Ectodermal cell (in vitro differentiated cells): ENCODE results near the gene RNF144B. TPM values are rescaled to one million over a fixed set of nuclear protein-coding genes. Genes with fewer than 3 reads are reported as not detected.
A peak's percentile ranks its signal among the peaks of the same experiment; 100 is the strongest.

Experiments used
- H3K27ac ChIP-seq: 2 replicates; pipeline ENCODE4 v1.7.0; 2013; ENCODE audit warnings: mild to moderate bottlenecking, low read depth, low read length; ENCODE audit not compliant: insufficient read depth, poor library complexity, severe bottlenecking
- H3K27me3 ChIP-seq: 2 replicates; pipeline ENCODE4 v1.7.0; 2013; ENCODE audit warnings: mild to moderate bottlenecking, low read length; ENCODE audit not compliant: insufficient read depth, control insufficient read depth, poor library complexity, severe bottlenecking
- H3K36me3 ChIP-seq: one replicate; pipeline ENCODE4 v1.7.0; 2013; ENCODE audit warnings: low read length; ENCODE audit not compliant: control insufficient read depth, insufficient read depth
- H3K4me1 ChIP-seq: one replicate; pipeline ENCODE4 v1.7.0; 2013; ENCODE audit warnings: low read length; ENCODE audit not compliant: control insufficient read depth, insufficient read depth
- H3K4me3 ChIP-seq: 2 replicates; pipeline ENCODE4 v1.7.0; 2013; ENCODE audit warnings: low read depth, low read length, control low read depth; ENCODE audit not compliant: insufficient read depth
- H3K9me3 ChIP-seq: 2 replicates; pipeline ENCODE4 v1.7.0; 2013; ENCODE audit warnings: mild to moderate bottlenecking, low read length, moderate library complexity; ENCODE audit not compliant: control insufficient read depth
- WGBS, 2 experiments: methylation state at CpG; one replicate each; pipeline ENCODE4 v1.1.7; 2013; ENCODE audit warnings: missing lambda C conversion rate in 2 of 2; 5-methylcytosine and 5-hydroxymethylcytosine counted together
- polyA plus RNA-seq, 4 experiments: library from polyadenylated mRNA; stranded (reverse); fragments of 50-300 nt; gene quantifications; one replicate each; pipeline ENCODE4 v1.2.3, GENCODE V29; 2013

Gene RNF144B
- polyA plus RNA-seq (2013, experiment 1 of 4): 0.22 TPM
- polyA plus RNA-seq (2013, experiment 2 of 4): 0.25 TPM
- polyA plus RNA-seq (2013, experiment 3 of 4): 0.11 TPM
- 0.20 TPM for polyA plus RNA-seq (2013, experiment 4 of 4)

- H3K27ac ChIP-seq: no peak within 1 kb of the TSS
- WGBS, 2 experiments: 2% methylated on average over 40 of the region's 40 CpGs
- no peaks in the 10 kb centered on the region for H3K9me3 ChIP-seq
- H3K4me3 ChIP-seq: peak within 1 kb of the TSS; percentile 36
- H3K4me1 ChIP-seq: peaks cover 6% of the 10 kb centered on the region
- H3K27me3 ChIP-seq: peaks cover 36% of the 10 kb centered on the region
- no peaks in the 10 kb centered on the region for H3K36me3 ChIP-seq
Measured at GRCh38 chr6:18387061-18387721, at the start of gene RNF144B. RNF144B (plus strand) TSS chr6:18387350; CDS start chr6:18399535, 12,185 bp downstream.

GRCh38 chr6:18339599-18339998 lies 47.6 kb upstream of the RNF144B start:
- H3K36me3 ChIP-seq: no peaks in the 10 kb centered on the region
- no peaks in the 10 kb centered on the region for H3K27me3 ChIP-seq
- no peak overlapping the region for H3K4me3 ChIP-seq
- WGBS, 2 experiments: 63 to 95% methylated on average over 1 of the region's 1 CpG
- peaks cover 14% of the 10 kb centered on the region for H3K4me1 ChIP-seq
- H3K9me3 ChIP-seq: no peaks in the 10 kb centered on the region
- no peak overlapping the region for H3K27ac ChIP-seq

DNA sequence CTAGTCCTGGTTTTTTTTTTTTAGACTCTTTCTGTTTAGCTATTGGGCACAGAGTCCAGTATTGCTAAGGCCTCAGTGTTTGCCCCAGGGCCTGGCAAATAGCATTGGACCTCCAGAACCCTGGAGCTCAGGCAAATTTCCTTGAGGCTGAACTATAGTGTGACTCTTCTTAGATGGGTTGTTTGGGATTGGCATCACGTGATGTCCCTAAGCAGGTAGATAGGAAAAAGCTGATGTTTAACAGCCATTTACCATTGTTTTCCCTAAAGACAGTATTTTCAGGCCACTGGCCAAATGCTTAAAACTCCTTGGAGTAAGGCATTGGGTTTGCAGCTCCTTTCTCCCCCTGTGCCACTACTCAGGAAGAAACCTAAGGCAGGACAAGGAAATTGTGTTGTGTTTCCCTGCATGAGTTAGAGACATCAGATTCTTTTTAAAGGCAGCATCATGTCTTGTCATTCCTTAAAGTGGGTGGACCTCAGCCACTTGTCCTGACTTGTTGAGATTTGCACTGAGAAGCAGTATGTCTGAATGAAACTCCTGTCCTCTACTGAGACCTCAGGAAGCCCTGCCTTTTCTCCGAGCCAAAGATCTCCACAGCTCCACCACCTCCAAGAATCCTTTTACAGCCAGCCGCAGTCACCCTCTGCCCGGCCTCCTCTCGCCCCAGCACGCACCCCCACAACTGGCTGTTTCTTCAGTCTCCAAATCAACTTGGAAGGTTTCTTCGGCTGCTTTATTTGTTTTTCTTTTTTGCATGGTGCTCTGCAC lies 46.2 kb upstream of the RNF144B start:
- H3K4me3 ChIP-seq: no peak overlapping the region
- WGBS, 2 experiments: 89 to 91% methylated on average over 7 of the region's 7 CpGs
- no peaks in the 10 kb centered on the region for H3K9me3 ChIP-seq
- no peaks in the 10 kb centered on the region for H3K27me3 ChIP-seq
- H3K27ac ChIP-seq: no peak overlapping the region
- peaks cover 13% of the 10 kb centered on the region for H3K4me1 ChIP-seq
- H3K36me3 ChIP-seq: no peaks in the 10 kb centered on the region

DNA sequence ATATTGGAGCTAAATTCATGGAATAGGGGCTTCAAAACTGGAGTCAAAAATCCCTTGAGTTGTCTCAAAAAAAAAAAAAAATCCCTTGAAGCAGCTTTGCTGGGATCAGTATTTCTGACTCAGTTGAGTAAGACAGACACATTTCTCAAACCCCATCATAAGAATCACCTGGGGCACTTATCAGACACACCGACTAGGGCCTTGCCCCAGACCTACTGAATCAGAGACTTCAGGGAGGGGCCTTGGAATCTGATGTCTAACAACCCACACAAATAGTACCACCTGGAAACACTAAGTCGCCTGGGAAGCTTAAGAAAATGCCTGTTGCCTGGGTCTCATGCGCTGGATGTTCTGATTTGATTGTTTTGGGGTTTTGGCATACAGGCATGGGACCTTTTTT lies 44.9 kb upstream of the RNF144B start:
- no peaks in the 10 kb centered on the region for H3K9me3 ChIP-seq
- H3K4me3 ChIP-seq: no peak overlapping the region
- H3K36me3 ChIP-seq: no peaks in the 10 kb centered on the region
- H3K4me1 ChIP-seq: peaks cover 1% of the 10 kb centered on the region
- H3K27ac ChIP-seq: no peak overlapping the region
- WGBS, 2 experiments: 56 to 63% methylated on average over 3 of the region's 3 CpGs
- no peaks in the 10 kb centered on the region for H3K27me3 ChIP-seq

GRCh38 chr6:18343741-18344140 lies 43.4 kb upstream of the RNF144B start:
- WGBS, 2 experiments: 83 to 89% methylated on average over 2 of the region's 2 CpGs
- H3K27ac ChIP-seq: no peak overlapping the region

DNA sequence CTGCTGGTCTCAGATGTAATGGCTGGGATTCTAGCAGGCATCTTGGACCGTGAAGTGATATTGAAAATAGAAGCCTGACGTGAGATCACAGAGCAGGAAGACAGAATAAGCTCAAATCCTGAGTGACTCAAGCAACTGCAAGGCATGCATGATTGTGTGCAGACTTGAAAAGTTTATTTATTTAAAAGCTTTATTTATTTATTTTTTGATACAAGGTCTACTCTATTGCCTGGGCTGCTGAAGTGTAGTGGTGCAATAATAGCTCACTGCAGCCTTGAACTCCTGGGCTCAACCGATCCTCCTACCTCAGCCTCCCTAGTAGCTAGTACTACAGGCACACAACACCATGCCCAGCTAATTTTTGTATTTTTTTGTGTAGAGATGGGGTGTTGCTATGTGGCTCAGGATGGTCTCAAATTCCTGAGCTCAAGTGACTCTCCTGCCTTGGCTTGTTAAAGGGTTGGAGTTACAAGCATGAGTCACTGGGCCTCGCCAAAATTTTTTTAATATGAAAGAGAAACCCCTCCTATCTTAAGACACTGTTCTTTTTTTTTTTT lies 40.1 kb upstream of the RNF144B start:
- Histone ChIP-seq H3K4me1 (no peaks in the 10 kb centered on the region), H3K9me3 (no peaks in the 10 kb centered on the region), H3K27me3 (no peaks in the 10 kb centered on the region), H3K27ac (no peak overlapping the region), H3K36me3 (no peaks in the 10 kb centered on the region), H3K4me3 (no peak overlapping the region)
- WGBS, 2 experiments: 94 to 96% methylated on average over 4 of the region's 4 CpGs

More at GRCh38 chr6:18343741-18344140, 43.4 kb upstream of the RNF144B start:
- Histone ChIP-seq H3K4me3 (no peak overlapping the region), H3K9me3 (no peaks in the 10 kb centered on the region), H3K4me1 (no peaks in the 10 kb centered on the region), H3K27me3 (no peaks in the 10 kb centered on the region), H3K36me3 (no peaks in the 10 kb centered on the region)

DNA sequence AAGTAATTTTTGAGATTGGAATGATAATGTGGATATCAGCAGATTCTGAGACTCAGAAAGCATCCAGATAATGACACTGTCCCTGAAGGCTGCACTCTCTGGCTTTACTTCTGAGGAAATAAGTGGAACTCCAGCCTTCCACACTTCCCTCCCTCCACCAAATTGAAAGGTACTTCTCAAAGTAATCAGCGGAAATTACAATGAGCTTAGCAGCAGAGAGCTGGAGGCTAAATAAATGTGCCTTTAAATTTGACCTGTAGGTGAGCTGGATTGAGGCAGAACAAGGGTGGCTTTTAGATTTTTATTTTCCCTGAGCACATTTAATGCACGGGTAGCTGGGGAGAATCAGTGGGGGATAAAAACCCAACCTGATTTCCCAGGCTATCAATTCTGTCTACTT lies 39.3 kb upstream of the RNF144B start:
- no peaks in the 10 kb centered on the region for H3K27me3 ChIP-seq
- WGBS, 2 experiments: 42 to 48% methylated on average over 2 of the region's 2 CpGs
- H3K27ac ChIP-seq: no peak overlapping the region
- no peaks in the 10 kb centered on the region for H3K4me1 ChIP-seq
- H3K4me3 ChIP-seq: no peak overlapping the region
- H3K36me3 ChIP-seq: no peaks in the 10 kb centered on the region
- no peaks in the 10 kb centered on the region for H3K9me3 ChIP-seq

GRCh38 chr6:18349386-18349785 lies 37.8 kb upstream of the RNF144B start:
- Histone ChIP-seq H3K4me1 (no peaks in the 10 kb centered on the region), H3K4me3 (no peak overlapping the region), H3K27ac (no peak overlapping the region), H3K36me3 (no peaks in the 10 kb centered on the region), H3K27me3 (no peaks in the 10 kb centered on the region), H3K9me3 (no peaks in the 10 kb centered on the region)

DNA sequence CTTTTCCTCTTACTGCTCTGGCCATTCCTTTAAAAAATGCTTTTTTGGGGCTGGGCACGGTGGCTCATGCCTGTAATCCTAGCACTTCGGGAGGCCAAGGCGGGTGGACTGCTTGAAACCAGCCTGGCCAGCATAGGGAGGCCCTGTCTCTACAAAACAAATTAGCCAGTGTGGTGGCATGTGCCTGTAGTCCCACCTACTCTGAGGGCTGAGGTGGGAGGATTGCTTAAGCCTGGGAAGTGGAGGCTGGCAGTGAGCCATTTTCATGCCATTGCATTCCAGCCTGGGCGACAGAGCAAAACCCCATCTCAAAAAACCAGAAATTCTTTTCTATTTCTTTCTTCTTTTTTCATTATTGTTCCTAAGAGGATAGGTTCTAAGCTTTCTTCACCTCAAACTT lies 36.9 kb upstream of the RNF144B start:
- 92 to 95% methylated on average over 4 of the region's 4 CpGs for WGBS, 2 experiments
- no peaks in the 10 kb centered on the region for H3K27me3 ChIP-seq
- no peaks in the 10 kb centered on the region for H3K9me3 ChIP-seq
- H3K36me3 ChIP-seq: no peaks in the 10 kb centered on the region
- H3K4me1 ChIP-seq: no peaks in the 10 kb centered on the region
- H3K4me3 ChIP-seq: no peak overlapping the region
- no peak overlapping the region for H3K27ac ChIP-seq

DNA sequence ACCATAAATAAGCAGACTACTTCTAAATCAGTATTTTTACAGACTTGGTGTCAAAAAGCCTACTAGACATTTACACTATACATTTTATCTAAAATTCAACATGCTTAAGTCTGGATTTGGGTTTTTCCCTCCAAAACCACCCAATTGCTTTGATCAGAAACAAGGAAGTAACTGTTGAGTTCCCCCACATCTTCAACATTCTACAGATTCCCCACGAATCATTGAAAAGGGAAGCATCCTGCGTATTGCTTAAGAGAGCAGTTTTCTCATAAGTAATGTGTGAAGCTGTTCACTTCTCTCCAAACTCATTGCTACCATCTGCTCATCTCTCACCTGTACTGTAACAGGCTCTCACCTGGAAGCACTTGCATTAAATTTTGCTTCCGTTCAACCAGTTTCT lies 36.4 kb upstream of the RNF144B start:
- H3K4me3 ChIP-seq: no peak overlapping the region
- no peaks in the 10 kb centered on the region for H3K36me3 ChIP-seq
- H3K27ac ChIP-seq: no peak overlapping the region
- H3K4me1 ChIP-seq: no peaks in the 10 kb centered on the region
- no peaks in the 10 kb centered on the region for H3K9me3 ChIP-seq
- no peaks in the 10 kb centered on the region for H3K27me3 ChIP-seq
- 58 to 95% methylated on average over 2 to 3 of the region's 3 CpGs for WGBS, 2 experiments
